GM12891 (cell line): ENCODE data around the gene TMEM178B.
"Not testable (repeated sequence)": the region's sequence is repeated elsewhere in the genome, so short reads cannot be mapped to it uniquely, and the experiment has no call there.

Experiments
- DNase-seq: peaks from one replicate; pipeline ENCODE4 v3.0.0; 2011; ENCODE audit warnings: low spot score; ENCODE audit not compliant: insufficient read length
- FAIRE-seq: peaks from 2 replicates; lab custom pipeline; 2011; peaks lifted over from hg19 to GRCh38; lab: Jason Lieb, UNC
- PAX5 ChIP-seq: IDR thresholded peaks from 2 replicates; pipeline ENCODE4 v1.6.1; 2011; ENCODE audit warnings: low read length, moderate library complexity, mild to moderate bottlenecking; ENCODE audit not compliant: insufficient read depth, severe bottlenecking
- POLR2A ChIP-seq: IDR thresholded peaks from 2 replicates; pipeline ENCODE4 v1.6.1; 2011; ENCODE audit warnings: low read depth, low read length, control low read depth
- POLR2AphosphoS5 ChIP-seq: IDR thresholded peaks from 2 replicates; pipeline ENCODE4 v1.6.1; 2011; ENCODE audit warnings: low read depth, low read length, control low read depth
- POU2F2 ChIP-seq: IDR thresholded peaks from 2 replicates; pipeline ENCODE4 v1.6.1; 2011; ENCODE audit warnings: low read depth, mild to moderate bottlenecking, control low read depth, low read length, moderate library complexity
- SPI1 ChIP-seq: IDR thresholded peaks from 2 replicates; pipeline ENCODE4 v1.6.1; 2011; ENCODE audit warnings: low read depth, low read length, control low read depth
- TAF1 ChIP-seq: IDR thresholded peaks from 2 replicates; pipeline ENCODE4 v1.6.1; 2011; ENCODE audit warnings: low read depth, low read length, control low read depth

The TMEM178B gene

DNA sequence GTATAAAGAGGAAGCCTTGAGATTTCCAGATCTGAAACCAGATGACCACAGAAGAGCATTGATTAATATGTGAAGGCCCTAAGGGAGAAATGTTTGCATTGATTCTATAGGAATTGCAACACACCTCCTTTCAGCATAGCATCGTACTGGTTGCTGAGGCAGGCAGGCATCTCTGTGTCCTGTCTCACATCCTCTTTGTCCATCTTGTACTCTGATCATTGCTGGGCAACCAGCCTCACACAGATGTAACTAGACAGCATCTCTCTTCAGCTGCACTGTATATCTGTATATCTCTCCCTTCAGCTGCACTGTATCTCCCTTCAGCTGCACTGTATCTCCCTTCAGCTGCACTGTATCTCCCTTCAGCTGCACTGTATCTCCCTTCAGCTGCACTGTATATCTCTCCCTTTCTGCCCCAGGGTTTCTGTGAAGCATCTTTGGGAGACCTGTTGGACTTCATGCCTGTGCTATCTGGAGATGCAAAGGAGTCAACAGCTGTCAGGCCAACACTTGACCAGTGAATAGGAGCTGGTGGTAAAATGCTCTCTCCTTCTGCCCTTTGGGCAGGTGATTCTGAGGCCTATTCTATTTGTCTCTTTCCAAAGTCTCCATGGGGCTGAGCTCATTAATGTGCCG, 40.3 kb downstream of the TMEM178B start:
- FAIRE-seq (no peak), DNase-seq (no peak)
- no peak for TF ChIP-seq TAF1
- TF ChIP-seq SPI1 = no peak
- no peak for TF ChIP-seq POLR2AphosphoS5
- TF ChIP-seq POU2F2 = no peak
- no peak for TF ChIP-seq POLR2A
- no peak for TF ChIP-seq PAX5

GRCh38 chr7:141115965-141116364, 42.1 kb downstream of the TMEM178B start:
- DNase-seq = no peak

DNA sequence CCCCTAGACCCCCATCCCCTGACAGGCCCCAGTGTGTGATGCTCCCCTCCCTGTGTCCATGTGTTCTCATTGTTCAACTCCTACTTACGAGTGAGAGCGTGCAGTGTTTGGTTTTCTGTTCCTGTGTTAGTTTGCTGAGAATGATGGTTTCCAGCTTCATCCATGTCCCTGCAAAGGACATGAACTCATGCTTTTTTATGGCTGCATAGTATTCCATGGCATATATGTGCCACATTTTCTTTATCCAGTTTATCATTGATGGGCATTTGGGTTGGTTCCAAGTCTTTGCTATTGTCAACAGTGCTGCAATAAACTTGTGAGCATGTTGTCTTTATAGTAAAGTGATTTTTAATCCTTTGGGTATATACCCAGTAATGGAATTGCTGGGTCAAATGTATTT, 42.8 kb downstream of the TMEM178B start:
- DNase-seq, FAIRE-seq: not testable (repeated sequence)

More at GRCh38 chr7:141115965-141116364, 42.1 kb downstream of the TMEM178B start:
- no peak for FAIRE-seq
- TF ChIP-seq POU2F2 (no peak), PAX5 (no peak), POLR2AphosphoS5 (no peak), POLR2A (no peak), TAF1 (no peak), SPI1 (no peak)

GRCh38 chr7:141118767-141119166, 44.9 kb downstream of the TMEM178B start:
- no peak for FAIRE-seq
- no peak for TF ChIP-seq PAX5
- no peak for TF ChIP-seq TAF1
- no peak for TF ChIP-seq POU2F2
- no peak for TF ChIP-seq POLR2A
- no peak for TF ChIP-seq POLR2AphosphoS5
- no peak for TF ChIP-seq SPI1

DNA sequence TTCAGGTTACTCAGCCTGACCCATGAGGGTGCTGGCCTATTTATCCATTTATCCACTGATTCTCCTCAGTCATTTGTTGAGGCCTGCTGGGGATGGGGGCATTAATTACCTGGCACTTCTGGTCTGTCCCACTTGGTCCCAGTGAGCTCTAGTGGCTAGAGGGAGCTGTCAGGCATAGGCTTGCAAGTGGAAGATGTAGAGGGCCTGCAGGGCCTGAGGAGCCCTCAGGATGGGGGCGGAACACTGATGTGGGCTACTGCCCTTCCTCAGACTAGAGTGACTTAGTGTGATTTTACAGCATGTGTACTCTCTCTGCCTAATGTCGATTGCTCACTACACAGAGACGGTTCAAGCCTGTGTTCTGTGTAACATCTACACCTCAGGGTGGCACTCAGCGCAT, 45.3 kb downstream of the TMEM178B start:
- TF ChIP-seq POLR2A = no peak
- TF ChIP-seq TAF1 = no peak
- no peak for TF ChIP-seq POU2F2
- no peak for TF ChIP-seq PAX5
- no peak for TF ChIP-seq SPI1
- no peak for TF ChIP-seq POLR2AphosphoS5
- FAIRE-seq (no peak), DNase-seq (no peak)

More at GRCh38 chr7:141118767-141119166, 44.9 kb downstream of the TMEM178B start:
- DNase-seq = no peak

GRCh38 chr7:141122736-141123135, 48.9 kb downstream of the TMEM178B start:
- no peak for TF ChIP-seq PAX5
- no peak for TF ChIP-seq TAF1
- TF ChIP-seq POU2F2 = no peak
- no peak for TF ChIP-seq POLR2AphosphoS5
- no peak for TF ChIP-seq POLR2A
- no peak for TF ChIP-seq SPI1
- FAIRE-seq (no peak), DNase-seq (no peak)

GRCh38 chr7:141123522-141123921, 49.7 kb downstream of the TMEM178B start:
- TF ChIP-seq POU2F2 (no peak), POLR2AphosphoS5 (no peak), SPI1 (no peak), PAX5 (no peak), POLR2A (no peak), TAF1 (no peak)
- no peak for DNase-seq
- no peak for FAIRE-seq

- DNase-seq = no peak
- TF ChIP-seq POLR2AphosphoS5 = no peak
- TF ChIP-seq SPI1 = no peak
- FAIRE-seq = no peak
These were observed 52.2 kb downstream of the TMEM178B start for GRCh38 chr7:141126107-141126506.

GRCh38 chr7:141128506-141128905, 54.6 kb downstream of the TMEM178B start:
- TF ChIP-seq PAX5 (no peak), POU2F2 (no peak), SPI1 (no peak), POLR2AphosphoS5 (no peak), POLR2A (no peak), TAF1 (no peak)
- no peak for FAIRE-seq

GRCh38 chr7:141128931-141129330, 55.1 kb downstream of the TMEM178B start:
- no peak for FAIRE-seq
- no peak for TF ChIP-seq POU2F2
- no peak for TF ChIP-seq PAX5
- no peak for TF ChIP-seq POLR2AphosphoS5
- TF ChIP-seq POLR2A = no peak
- TF ChIP-seq SPI1 = no peak
- no peak for DNase-seq

More at GRCh38 chr7:141128506-141128905, 54.6 kb downstream of the TMEM178B start:
- DNase-seq = no peak
